OCI-LY1 (cell line): ENCODE measurements around the gene BTK.

ENCODE experiments used
- H2AFZ ChIP-seq: fragments of 200-600 bp; sonication (generic), shearing (Covaris generic); 2 replicates; pipeline ENCODE4 v1.6.0; 2014; ENCODE audit warnings: antibody characterized with exemption, mild to moderate bottlenecking, low read length
- H3F3A ChIP-seq: fragments of 200-600 bp; sonication (generic), shearing (Covaris generic); 2 replicates; pipeline ENCODE4 v1.6.0; 2014; ENCODE audit warnings: mild to moderate bottlenecking, antibody characterized with exemption, low read length, moderate library complexity; ENCODE audit not compliant: insufficient read depth
- H3K27ac ChIP-seq: fragments of 200-600 bp; sonication (generic); 2 replicates; pipeline ENCODE4 v1.5.1; 2014; ENCODE audit warnings: low read length, mixed run types, mild to moderate bottlenecking, low read depth; ENCODE audit not compliant: poor library complexity, severe bottlenecking
- H3K27me3 ChIP-seq: fragments of 200-600 bp; sonication (generic); 2 replicates; pipeline ENCODE4 v1.6.0; 2014; ENCODE audit warnings: antibody characterized with exemption, mild to moderate bottlenecking, low read length, moderate library complexity; ENCODE audit not compliant: insufficient read depth
- H3K36me3 ChIP-seq: fragments of 200-600 bp; sonication (generic); 2 replicates; pipeline ENCODE4 v1.6.1; 2014; ENCODE audit warnings: mild to moderate bottlenecking, antibody characterized with exemption, low read length, moderate library complexity, mixed read lengths; ENCODE audit not compliant: insufficient read depth
- H3K4me1 ChIP-seq: fragments of 200-600 bp; sonication (generic); 2 replicates; pipeline ENCODE4 v1.5.1; 2014; ENCODE audit warnings: mild to moderate bottlenecking, low read length, moderate library complexity; ENCODE audit not compliant: insufficient read depth, severe bottlenecking
- H3K4me2 ChIP-seq: fragments of 200-600 bp; sonication (generic), shearing (Covaris generic); 2 replicates; pipeline ENCODE4 v1.6.1; 2014; ENCODE audit warnings: low read length
- H3K4me3 ChIP-seq: fragments of 200-600 bp; sonication (generic); 2 replicates; pipeline ENCODE4 v1.5.1; 2014; ENCODE audit warnings: low read length, low read depth, mild to moderate bottlenecking, mixed read lengths; ENCODE audit not compliant: poor library complexity, severe bottlenecking
- H3K79me2 ChIP-seq: fragments of 200-600 bp; shearing (Covaris generic); 2 replicates; pipeline ENCODE4 v1.6.1; 2016; ENCODE audit warnings: mixed run types, low read length, mixed read lengths; ENCODE audit not compliant: insufficient read depth
- H3K9ac ChIP-seq: fragments of 200-600 bp; sonication (generic), shearing (Covaris generic); 2 replicates; pipeline ENCODE4 v1.6.1; 2014; ENCODE audit warnings: mild to moderate bottlenecking, low read length, mixed read lengths
- H3K9me2 ChIP-seq: fragments of 200-600 bp; sonication (generic), shearing (Covaris generic); 2 replicates; pipeline ENCODE4 v1.6.1; 2014; ENCODE audit warnings: low read depth, mild to moderate bottlenecking, low read length, mixed read lengths
- H3K9me3 ChIP-seq: fragments of 200-600 bp; shearing (Covaris generic); 2 replicates; pipeline ENCODE4 v1.6.1; 2014; ENCODE audit warnings: low read length, mixed read lengths
- H4K20me1 ChIP-seq: fragments of 200-600 bp; sonication (generic), shearing (Covaris generic); 2 replicates; pipeline ENCODE4 v1.6.0; 2016; ENCODE audit warnings: mild to moderate bottlenecking, low read length; ENCODE audit not compliant: insufficient read depth
- EZH2 ChIP-seq: fragments of 200-600 bp; sonication (generic), shearing (Covaris generic); IDR thresholded peaks from 2 replicates; pipeline ENCODE4 v1.8.0; 2017; ENCODE audit warnings: borderline replicate concordance, mixed run types, mild to moderate bottlenecking, antibody characterized with exemption, low read length, moderate library complexity, mixed read lengths
- TF ChIP-seq, protein P1 (sequence below): fragments of 200-600 bp; sonication (generic), shearing (Covaris generic); IDR thresholded peaks from 2 replicates; pipeline ENCODE4 v1.5.1; 2017; ENCODE audit warnings: mild to moderate bottlenecking, antibody characterized with exemption, low read length, moderate library complexity, mixed read lengths

The BTK gene

DNA sequence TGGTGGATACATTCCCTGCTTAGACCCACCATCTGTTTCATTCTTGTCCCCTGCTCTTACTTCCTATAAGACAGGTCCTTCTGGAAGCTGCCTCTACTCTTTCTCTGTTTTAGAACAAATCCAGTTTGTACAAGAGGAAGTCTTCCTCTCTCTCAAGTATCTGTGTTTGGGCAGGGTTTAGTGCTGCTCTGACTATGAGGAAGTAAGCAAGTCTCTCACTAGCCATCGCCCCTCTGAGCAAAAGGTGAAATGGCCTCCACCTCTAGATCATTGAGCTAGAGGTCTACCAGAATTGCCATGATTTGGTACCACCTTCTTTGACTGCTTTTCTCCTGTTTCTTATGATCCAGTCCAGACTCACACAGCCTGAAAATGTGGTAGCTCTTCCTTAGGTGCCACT lies 8.4 kb downstream of the BTK start:
- Histone ChIP-seq H3F3A (no peaks in the 10 kb centered on the region), H3K79me2 (peaks cover 9% of the 10 kb centered on the region; the same call in 1 of the 2 replicates), H3K4me1 (peaks cover 7% of the 10 kb centered on the region), H3K27ac (no peak overlapping the region), H4K20me1 (no peaks in the 10 kb centered on the region), H3K9ac (no peak overlapping the region), H3K36me3 (peaks cover 37% of the 10 kb centered on the region), H3K9me2 (no peaks in the 10 kb centered on the region), H2AFZ (no peak overlapping the region), H3K4me3 (no peak overlapping the region), H3K9me3 (no peaks in the 10 kb centered on the region), H3K27me3 (no peaks in the 10 kb centered on the region), H3K4me2 (no peak overlapping the region)
- TF ChIP-seq, protein P1, sequence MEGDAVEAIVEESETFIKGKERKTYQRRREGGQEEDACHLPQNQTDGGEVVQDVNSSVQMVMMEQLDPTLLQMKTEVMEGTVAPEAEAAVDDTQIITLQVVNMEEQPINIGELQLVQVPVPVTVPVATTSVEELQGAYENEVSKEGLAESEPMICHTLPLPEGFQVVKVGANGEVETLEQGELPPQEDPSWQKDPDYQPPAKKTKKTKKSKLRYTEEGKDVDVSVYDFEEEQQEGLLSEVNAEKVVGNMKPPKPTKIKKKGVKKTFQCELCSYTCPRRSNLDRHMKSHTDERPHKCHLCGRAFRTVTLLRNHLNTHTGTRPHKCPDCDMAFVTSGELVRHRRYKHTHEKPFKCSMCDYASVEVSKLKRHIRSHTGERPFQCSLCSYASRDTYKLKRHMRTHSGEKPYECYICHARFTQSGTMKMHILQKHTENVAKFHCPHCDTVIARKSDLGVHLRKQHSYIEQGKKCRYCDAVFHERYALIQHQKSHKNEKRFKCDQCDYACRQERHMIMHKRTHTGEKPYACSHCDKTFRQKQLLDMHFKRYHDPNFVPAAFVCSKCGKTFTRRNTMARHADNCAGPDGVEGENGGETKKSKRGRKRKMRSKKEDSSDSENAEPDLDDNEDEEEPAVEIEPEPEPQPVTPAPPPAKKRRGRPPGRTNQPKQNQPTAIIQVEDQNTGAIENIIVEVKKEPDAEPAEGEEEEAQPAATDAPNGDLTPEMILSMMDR: no peak
- TF ChIP-seq EZH2: no peak

DNA sequence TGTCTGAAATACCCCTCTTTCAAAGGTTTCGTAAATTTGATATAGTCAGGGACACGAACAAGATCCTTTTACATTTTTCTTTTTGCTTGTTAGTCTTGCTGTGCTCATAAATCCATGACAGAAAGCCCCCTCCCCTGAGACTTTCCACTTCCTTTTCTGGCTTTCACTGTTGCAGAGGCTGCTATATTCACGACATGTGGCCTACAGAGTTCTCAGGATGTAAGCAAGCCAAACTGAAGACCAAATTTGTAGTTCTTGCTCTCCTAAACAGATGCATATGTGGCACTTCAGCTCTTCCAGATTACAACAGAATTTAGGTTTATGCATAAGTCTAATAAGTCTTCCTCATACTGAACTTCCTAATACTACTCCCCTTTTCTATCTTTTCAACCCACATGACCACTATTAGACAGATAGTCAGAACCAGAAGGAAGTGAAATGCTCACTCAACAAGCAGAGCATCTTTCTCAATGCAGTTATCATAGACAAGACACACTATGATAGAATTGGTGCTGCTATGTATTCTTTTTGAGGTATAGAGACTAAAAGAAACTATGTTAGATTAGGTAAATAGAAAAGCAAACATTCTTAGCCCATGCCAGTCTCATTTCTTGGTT lies 15.0 kb downstream of the BTK start:
- no peak overlapping the region for H3K4me3 ChIP-seq
- H3K9me2 ChIP-seq: no peaks in the 10 kb centered on the region

DNA sequence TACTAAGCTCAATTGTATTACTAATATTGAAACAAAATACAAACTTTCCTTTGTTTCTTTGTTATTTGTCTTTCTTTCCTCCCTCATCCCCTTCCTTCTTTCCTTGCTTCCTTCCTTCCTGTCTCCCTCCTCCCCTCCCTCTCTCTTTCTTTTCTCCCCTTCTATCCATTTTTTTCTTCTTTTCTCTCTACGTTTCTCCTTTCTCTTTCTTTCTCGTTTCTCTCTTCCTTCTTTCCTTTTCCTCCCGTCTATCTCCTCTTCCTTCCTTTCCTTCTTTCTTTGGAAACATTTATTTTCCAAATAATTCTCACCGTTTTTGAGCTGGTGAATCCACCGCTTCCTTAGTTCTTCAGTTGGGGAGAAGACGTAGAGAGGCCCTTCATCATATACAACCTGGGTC lies 16.3 kb downstream of the BTK start:
- peaks cover 50% of the 10 kb centered on the region for H3K36me3 ChIP-seq
- no peak overlapping the region for H2AFZ ChIP-seq
- H3K27me3 ChIP-seq: no peaks in the 10 kb centered on the region
- no peak for TF ChIP-seq EZH2
- TF ChIP-seq, protein P1: no peak
- peaks cover 30% of the 10 kb centered on the region for H3K4me1 ChIP-seq
- H4K20me1 ChIP-seq: no peaks in the 10 kb centered on the region
- no peak overlapping the region for H3K4me3 ChIP-seq
- no peak overlapping the region for H3K27ac ChIP-seq
- no peaks in the 10 kb centered on the region for H3K79me2 ChIP-seq
- no peak overlapping the region for H3K9ac ChIP-seq
- H3K9me3 ChIP-seq: no peaks in the 10 kb centered on the region
- H3F3A ChIP-seq: no peaks in the 10 kb centered on the region
- H3K9me2 ChIP-seq: no peaks in the 10 kb centered on the region
- no peak overlapping the region for H3K4me2 ChIP-seq

More for the DNA sequence above, 15.0 kb downstream of the BTK start:
- no peak overlapping the region for H2AFZ ChIP-seq
- peak overlapping the region; percentile 41 for H3K4me2 ChIP-seq
- H3K79me2 ChIP-seq: no peaks in the 10 kb centered on the region
- H3K9ac ChIP-seq: peak overlapping the region; percentile 29; the same call in 1 of the 2 replicates
- H3K27ac ChIP-seq: peak overlapping the region; percentile 68
- no peak for TF ChIP-seq EZH2
- TF ChIP-seq, protein P1: no peak
- H3F3A ChIP-seq: no peaks in the 10 kb centered on the region
- peaks cover 62% of the 10 kb centered on the region for H3K36me3 ChIP-seq
- peaks cover 30% of the 10 kb centered on the region for H3K4me1 ChIP-seq
- no peaks in the 10 kb centered on the region for H3K27me3 ChIP-seq
- no peaks in the 10 kb centered on the region for H4K20me1 ChIP-seq
- H3K9me3 ChIP-seq: no peaks in the 10 kb centered on the region
